ENCODE measurements around the gene RBMS1.

- no peak for TF ChIP-seq CTCF (IDR thresholded peaks at IDR 0.05)
- TF ChIP-seq POLR2A (IDR thresholded peaks at IDR 0.05) = no peak
These were observed 120.3 kb downstream of the RBMS1 start for GRCh38 chr2:160373263-160373662.

Measured in esophagus squamous epithelium (tissue), 4 donors.